Ascending aorta (tissue), 2 donors: ENCODE measurements around the gene HNRNPAB. TPM values are rescaled to one million over a fixed set of nuclear protein-coding genes. Genes with fewer than 3 reads are reported as not detected.

ENCODE experiments used
- DNase-seq, 2 donors: peaks; one replicate each; pipeline ENCODE4 v3.0.0-alpha.2; 2019; ENCODE audit warnings: low spot score in 2 of 2
- H3K27ac ChIP-seq, 2 donors: fragments of 200-600 bp; sonication (generic); one replicate each; pipeline ENCODE4 v1.5.1; 2016 to 2017; ENCODE audit warnings: mild to moderate bottlenecking in 1 of 2
- H3K27me3 ChIP-seq: fragments of 200-600 bp; sonication (generic); one replicate; pipeline ENCODE4 v1.5.1; 2017
- H3K36me3 ChIP-seq, 2 donors: fragments of 200-600 bp; sonication (generic); one replicate each; pipeline ENCODE4 v1.5.1; 2016
- H3K4me1 ChIP-seq, 2 donors: fragments of 200-600 bp; sonication (generic); one replicate each; pipeline ENCODE4 v1.5.1; 2016 to 2017; ENCODE audit warnings: mild to moderate bottlenecking in 1 of 2
- H3K4me3 ChIP-seq, 2 donors: fragments of 200-600 bp; sonication (generic); one replicate each; pipeline ENCODE4 v1.5.1; 2016 to 2017; ENCODE audit warnings: mild to moderate bottlenecking in 1 of 2
- H3K9me3 ChIP-seq, 2 donors: fragments of 200-600 bp; sonication (generic); one replicate each; pipeline ENCODE4 v1.5.1; 2016
- CTCF ChIP-seq, 3 experiments: fragments of 200-600 bp in 2 of 3; fragments of 450-650 bp in 1 of 3; sonication (generic) in 2 of 3; IDR thresholded peaks; one replicate each; pipeline ENCODE4 v1.5.1; 2016 to 2019; ENCODE audit warnings: antibody characterized with exemption in 3 of 3, mild to moderate bottlenecking in 1 of 3, moderate library complexity in 1 of 3
- intact Hi-C: fragments of 100-400 bp; cut with DNase I; formaldehyde crosslinking; loops from one replicate; pipeline ENCODE4 v1.15.1; 2023
- total RNA-seq: library from RNA; depleted of rRNA; stranded (reverse); fragments of >200 nt; gene quantifications from one replicate; pipeline ENCODE4 v1.1.0, GENCODE V29; 2016

The HNRNPAB gene
- total RNA-seq, 1 donor from 2014 or later: 99.2 TPM

GRCh38 chr5:178234121-178234749, 29.9 kb downstream of the HNRNPAB start:
- intact Hi-C loops: loop anchor here (5.0 kb wide), 1 partner anchor 1498 kb away; the partner anchor contains the start of gene MAML1
- no peak for TF ChIP-seq CTCF (IDR thresholded peaks at IDR 0.05)
- Histone ChIP-seq H3K27ac (no peak overlapping the region), H3K36me3 (peaks cover 4 to 13% of the 10 kb centered on the region in 2 donors), H3K4me1 (peaks cover 10 to 18% of the 10 kb centered on the region in 2 donors), H3K4me3 (no peak overlapping the region), H3K9me3 (no peaks in the 10 kb centered on the region), H3K27me3 (no peaks in the 10 kb centered on the region)
- no peak for DNase-seq

- peak in 1 of 2 donors; percentile 84 for DNase-seq
- Histone ChIP-seq H3K27ac (no peak overlapping the region), H3K9me3 (no peaks in the 10 kb centered on the region), H3K27me3 (no peaks in the 10 kb centered on the region), H3K36me3 (peaks cover under 1 to 6% of the 10 kb centered on the region in 2 donors), H3K4me3 (no peak overlapping the region), H3K4me1 (peaks cover 10 to 18% of the 10 kb centered on the region in 2 donors)
- intact Hi-C loops: loop anchor here (5.0 kb wide), 1 partner anchor 1497 kb away; the partner anchor contains the start of gene MAML1
- peak; percentile 37 to 66 (median 46) for TF ChIP-seq CTCF (IDR thresholded peaks at IDR 0.05)
These were observed 30.6 kb downstream of the HNRNPAB start for GRCh38 chr5:178234750-178235587.

GRCh38 chr5:178235588-178235974, 31.2 kb downstream of the HNRNPAB start:
- no peaks in the 10 kb centered on the region for H3K27me3 ChIP-seq
- H3K9me3 ChIP-seq: no peaks in the 10 kb centered on the region
- no peak overlapping the region for H3K4me3 ChIP-seq
- no peak overlapping the region for H3K27ac ChIP-seq
- DNase-seq: no peak
- H3K36me3 ChIP-seq: no peaks in the 10 kb centered on the region
- TF ChIP-seq CTCF (IDR thresholded peaks at IDR 0.05): no peak
- intact Hi-C loops: no loop called here
- peaks cover 10 to 15% of the 10 kb centered on the region in 2 donors for H3K4me1 ChIP-seq

GRCh38 chr5:178236126-178236525, 31.8 kb downstream of the HNRNPAB start:
- Histone ChIP-seq H3K4me1 (peaks cover 5 to 10% of the 10 kb centered on the region in 2 donors), H3K27me3 (no peaks in the 10 kb centered on the region), H3K36me3 (no peaks in the 10 kb centered on the region), H3K9me3 (no peaks in the 10 kb centered on the region), H3K27ac (no peak overlapping the region), H3K4me3 (no peak overlapping the region)
- TF ChIP-seq CTCF (IDR thresholded peaks at IDR 0.05): no peak
- intact Hi-C loops: no loop called here
- no peak for DNase-seq

- Histone ChIP-seq H3K27ac (no peak overlapping the region), H3K27me3 (no peaks in the 10 kb centered on the region), H3K4me1 (peaks cover 0 to 4% of the 10 kb centered on the region in 2 donors), H3K9me3 (no peaks in the 10 kb centered on the region), H3K4me3 (no peak overlapping the region), H3K36me3 (no peaks in the 10 kb centered on the region)
- DNase-seq: no peak
- no peak for TF ChIP-seq CTCF (IDR thresholded peaks at IDR 0.05)
- intact Hi-C loops: no loop called here
These were observed 32.3 kb downstream of the HNRNPAB start for GRCh38 chr5:178236679-178237078.
